GM13977 (cell line): ENCODE measurements around the gene CAMSAP2.

ENCODE experiments used
- DNase-seq: peaks from one replicate; pipeline ENCODE4 v3.0.0; 2012; ENCODE audit warnings: low spot score
- CTCF ChIP-seq: IDR thresholded peaks from 2 replicates; pipeline ENCODE4 v1.5.1; 2012; ENCODE audit warnings: mild to moderate bottlenecking, control low read depth; ENCODE audit not compliant: insufficient read depth; ENCODE audit errors: extremely low read depth, missing control alignments
- in situ Hi-C: fragments of 300-500 bp; cut with MboI; formaldehyde crosslinking; loops from one replicate; pipeline ENCODE4 v1.12.0; 2022; ENCODE audit warnings: low sequenced_read_pairs, low pct_unique_long_range_greater_than_20kb, mixed read lengths, inconsistent platforms; ENCODE audit not compliant: unreplicated experiment

The CAMSAP2 gene

DNA sequence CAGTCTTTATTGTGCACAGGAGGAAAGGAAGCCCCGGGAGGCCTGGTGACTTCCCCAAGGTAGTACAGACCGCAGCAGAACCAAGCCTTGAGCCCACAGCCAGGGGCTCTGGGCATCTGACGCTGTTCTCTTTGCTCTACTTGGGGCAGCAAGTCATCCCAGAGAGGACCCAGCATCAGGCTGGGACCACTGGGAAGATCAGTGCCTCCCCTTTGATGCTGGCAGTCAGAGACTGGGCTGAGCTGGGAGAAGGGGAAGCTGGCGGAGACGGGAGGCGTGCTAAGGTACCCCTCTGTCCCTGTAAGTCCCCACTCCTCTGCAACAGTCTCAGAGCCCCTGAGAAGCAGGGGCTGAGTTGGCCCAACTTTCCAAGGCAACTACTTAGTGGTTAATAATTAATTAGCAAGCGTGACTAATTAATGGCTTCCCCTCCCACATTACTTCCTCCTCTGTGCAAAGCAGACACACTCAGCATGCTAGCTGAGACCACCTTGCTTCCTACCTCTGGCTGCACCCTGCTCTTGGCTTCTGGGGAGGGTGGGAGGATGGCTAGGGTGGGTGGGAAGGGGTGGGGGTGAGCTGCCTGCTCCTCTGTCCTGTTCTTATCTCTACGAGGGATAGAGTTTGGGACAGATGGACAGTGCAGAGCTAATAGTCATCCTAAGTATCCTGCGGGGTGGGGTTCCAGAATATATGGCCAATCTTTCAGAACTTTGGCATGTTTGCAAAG lies 157.3 kb downstream of the CAMSAP2 start:
- TF ChIP-seq CTCF, result no peak
- no peak for DNase-seq
- in situ Hi-C loops, result no loop called here

DNA sequence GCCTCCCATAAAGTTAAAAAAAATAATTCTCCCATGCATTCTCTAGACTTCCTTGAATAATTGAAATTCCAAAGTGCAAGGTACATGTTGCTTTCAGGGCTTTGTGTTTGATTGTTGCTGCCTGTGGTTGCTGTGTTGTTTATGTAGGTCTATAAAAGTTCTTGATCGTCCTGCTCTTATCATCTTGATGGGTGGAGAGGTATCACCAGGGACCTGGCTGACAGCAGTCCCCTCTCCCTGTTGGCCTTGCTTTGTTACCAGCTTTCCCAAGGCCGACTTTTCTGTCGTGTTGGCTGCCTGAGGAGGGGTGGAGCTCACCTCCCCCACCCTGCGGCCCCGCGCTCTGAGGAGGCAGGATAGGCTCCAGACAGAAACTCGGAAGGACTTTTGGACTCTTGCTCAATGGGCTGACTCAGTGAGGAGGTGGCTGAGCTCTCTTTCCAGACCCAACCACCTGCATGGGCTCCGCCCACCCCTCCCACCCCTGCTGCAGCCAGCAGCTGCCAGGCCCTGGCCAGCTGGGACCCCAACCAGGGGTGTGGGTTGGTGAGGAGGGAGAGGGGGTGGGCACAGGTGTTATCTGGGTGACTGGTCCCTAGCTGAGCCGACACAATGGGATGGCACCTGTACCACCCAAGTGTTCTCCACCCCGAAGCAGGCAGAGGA lies 158.0 kb downstream of the CAMSAP2 start:
- DNase-seq, result peak; percentile 17
- in situ Hi-C loops, result no loop called here
- no peak for TF ChIP-seq CTCF

DNA sequence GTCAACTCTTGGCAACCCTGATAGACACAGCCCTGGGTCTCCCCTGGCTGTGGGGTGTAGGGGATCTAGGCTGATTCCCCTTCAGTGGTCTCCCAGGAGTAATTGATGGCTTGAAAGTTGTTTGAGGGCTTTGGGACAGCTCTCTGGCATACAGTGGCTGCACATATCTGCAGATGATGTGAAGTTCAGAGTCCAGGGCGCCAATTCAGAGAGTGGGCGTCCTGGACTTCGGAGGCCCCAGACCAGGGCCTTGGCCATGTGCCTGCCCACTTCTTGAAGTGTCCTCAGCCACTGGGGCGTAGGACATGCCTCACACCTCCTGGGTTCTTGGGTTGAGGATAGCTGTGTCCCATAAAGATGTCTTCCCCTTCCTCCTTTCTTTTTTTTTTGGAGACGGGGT lies 158.6 kb downstream of the CAMSAP2 start:
- no peak for TF ChIP-seq CTCF
- in situ Hi-C loops, result no loop called here
- no peak for DNase-seq

DNA sequence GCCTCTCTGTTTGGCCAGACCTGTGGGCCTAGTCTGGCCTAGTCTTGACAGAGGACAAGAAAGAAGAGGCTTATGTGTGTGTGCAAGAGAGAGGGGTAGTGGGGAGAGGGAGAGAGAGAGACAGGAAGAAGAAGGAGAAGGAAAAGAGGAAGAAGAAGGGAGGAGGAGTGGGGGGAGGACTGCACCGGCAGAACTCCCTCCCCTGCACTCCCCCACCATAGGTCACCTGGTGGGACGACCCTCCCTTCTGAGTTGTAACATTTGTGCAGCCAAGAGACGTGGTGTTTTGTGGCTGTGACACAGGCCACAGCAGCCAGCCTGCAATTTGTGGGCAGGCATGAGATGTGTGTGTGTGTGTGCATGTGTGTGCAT lies 160.3 kb downstream of the CAMSAP2 start:
- in situ Hi-C loops, result no loop called here
- TF ChIP-seq CTCF, result no peak
- DNase-seq, result no peak

- in situ Hi-C loops, result no loop called here
- peak; percentile 10 for DNase-seq
- no peak for TF ChIP-seq CTCF
Observed at GRCh38 chr1:200899451-200899915, 160.8 kb downstream of the CAMSAP2 start.

DNA sequence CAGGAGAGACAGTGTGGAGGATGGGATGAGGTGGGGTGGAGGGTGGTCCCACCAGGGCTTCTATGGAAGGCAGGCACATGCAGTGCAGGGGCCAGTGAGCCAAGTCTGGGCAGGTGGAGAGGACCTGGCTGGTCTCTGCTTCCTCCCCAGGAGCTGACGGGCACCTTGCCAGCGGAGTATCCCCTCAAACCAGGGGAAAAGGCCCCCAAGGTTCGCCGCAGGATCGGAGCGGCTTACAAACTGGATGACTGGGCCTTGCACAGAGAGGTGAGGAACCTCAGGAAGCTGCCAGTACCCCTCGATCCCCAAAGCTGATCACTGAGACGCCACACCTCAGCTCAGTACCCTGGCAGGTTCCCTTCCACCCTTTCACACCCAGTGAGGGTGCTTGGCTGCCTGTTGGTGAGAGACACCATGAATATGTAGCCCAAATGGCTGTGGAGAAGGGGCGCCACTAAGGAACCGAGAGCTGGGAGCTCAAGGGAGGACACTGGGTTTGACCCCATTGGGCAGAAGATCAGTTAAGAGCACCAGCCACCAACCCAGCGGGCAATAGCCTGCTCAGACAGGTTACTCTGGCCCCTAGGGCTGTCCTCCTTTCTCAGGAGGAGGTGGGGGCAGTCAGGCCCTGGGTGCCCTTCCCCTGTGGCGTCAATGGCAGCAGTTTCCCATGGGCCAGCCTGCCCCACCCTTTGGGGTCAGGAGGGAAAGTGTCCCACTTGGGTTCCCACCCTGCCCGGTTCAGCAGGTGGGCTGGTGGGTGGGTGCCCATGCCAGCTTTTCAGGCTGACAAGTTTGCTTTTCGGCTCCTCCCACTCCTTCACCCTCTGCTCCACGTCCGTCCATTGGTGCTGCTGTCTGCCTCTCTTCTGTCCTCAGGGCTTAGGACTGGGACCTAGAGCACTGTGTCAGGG lies 161.5 kb downstream of the CAMSAP2 start:
- peak; percentile 21 for DNase-seq
- TF ChIP-seq CTCF, result no peak
- in situ Hi-C loops, result no loop called here
